Heart right ventricle (tissue), 12 donors: ENCODE data around the gene SCTR. TPM values are rescaled to one million over a fixed set of nuclear protein-coding genes. Genes with fewer than 3 reads are reported as not detected.

Experiments
- polyA plus RNA-seq, 2 donors: library from polyadenylated mRNA; stranded (reverse); fragments of 200-250 nt; gene quantifications; one replicate each; pipeline ENCODE4 v1.2.3, GENCODE V29; 2013
- total RNA-seq, 10 donors: library from RNA; stranded (reverse); fragmentation: NEBNext Ultra II Directional in 3 of 10; extraction: Animal tissue kit (Norgen Biotek cat#: 25700) in 3 of 10; gene quantifications; one replicate each; pipeline versions ENCODE4 v1.2.1 to v1.2.4, GENCODE V29; 2021 to 2023
- donor health status: ischemic (EF 13 %, LVEDD 7.1; RV severe dilation, severe dysfunction).
- donor health status: healthy with polysubstance abuse.
- donor health status: DM: no; HTN: yes; CAD: no.
- donor health status: DM: no; HTN: no; CAD: no.
- donor health status: ischemic (EF 25% LVEDD 6.9; RV normal size, moderate dysfunction).
- donor health status: ischemic (EF 25% LVEDD 5.7; RV mildly dilated, moderate dysfunction).
- donor health status: healthy.
- donor health status: nonischemic (EF 11% LVEDD 7.7; RV severe dilation, severe dysfunction).
- donor health status: DM: yes; HTN: yes; CAD: no.
- donor health status: PGD.
- donor health status: ischemic (EF 29% LVEDD 5.4; RV normal size, mild dysfunction).
- donor health status: nonischemic (EF 23%, LVEDD 6.1; RV moderate dilation, normal function).

Gene SCTR
- total and polyA plus RNA-seq, 12 donors = 0.10 to 1.4 (median 0.57) TPM; not detected in 2

Other genes starting within 250 kb of the SCTR start
- 1 to 10 TPM; 5.1 to 9.9 (median 8.2) TPM for gene C2orf76, start 157.6 kb downstream of the SCTR start, total RNA-seq
- gene C2orf76, start 157.6 kb downstream of the SCTR start, polyA plus RNA-seq = 10 to 100 TPM; 11.9 to 12.2 TPM
- gene DBI, start 157.5 kb downstream of the SCTR start, total RNA-seq = 100 to 1,000 TPM; 195 to 383 (median 253) TPM
- gene DBI, start 157.5 kb downstream of the SCTR start, polyA plus RNA-seq = 100 to 1,000 TPM; 473 to 502 TPM
- gene TMEM37, start 92.6 kb downstream of the SCTR start, total RNA-seq = 1 to 10 TPM in 8 of 10 donors, under 1 TPM in 2; 0.32 to 4.7 (median 2.2) TPM
- gene TMEM37, start 92.6 kb downstream of the SCTR start, polyA plus RNA-seq = 1 to 10 TPM in 1 of 2 donors, under 1 TPM in 1; 0.78 to 1.2 TPM
- gene CFAP221, start 20.0 kb upstream of the SCTR start, total RNA-seq = 1 to 10 TPM in 7 of 10 donors, under 1 TPM in 3; 0.47 to 2.5 (median 1.5) TPM
- under 1 TPM in 1 of 2 donors, not detected in 1; 0.14 TPM for gene CFAP221, start 20.0 kb upstream of the SCTR start, polyA plus RNA-seq
- 10 to 100 TPM in 5 of 10 donors, 1 to 10 TPM in 5; 8.5 to 14.6 (median 9.8) TPM for gene TMEM177, start 154.7 kb upstream of the SCTR start, total RNA-seq
- gene TMEM177, start 154.7 kb upstream of the SCTR start, polyA plus RNA-seq = 10 to 100 TPM in 1 of 2 donors, 1 to 10 TPM in 1; 4.6 to 11.1 TPM
- gene PTPN4, start 235.4 kb upstream of the SCTR start, total RNA-seq = 10 to 100 TPM; 25.9 to 56.1 (median 49.8) TPM
- 1 to 10 TPM; 2.5 to 3.7 TPM for gene PTPN4, start 235.4 kb upstream of the SCTR start, polyA plus RNA-seq